ENCODE measurements around the gene EFCAB8. TPM values are rescaled to one million over a fixed set of nuclear protein-coding genes. Genes with fewer than 3 reads are reported as not detected.

The EFCAB8 gene
- total and polyA plus RNA-seq, 4 experiments from 2014 or later, result 1.5 to 1.8 TPM; not detected in 2

- no peak overlapping the region for H3K27ac ChIP-seq (ENCODE audit: low read depth, low read length)
- POLR2A ChIA-PET (ENCODE audit: partially characterized antibody), result interaction anchor here (1.4 kb wide), 1 partner anchor 8 kb away, joined by 3 read pairs; no protein-coding TSS in a partner anchor
- DNase-seq, result no peak
- Mint-ChIP-seq H3K9me3 (peaks cover 0 to 32% (median 18%) of the 10 kb centered on the region in 8 donors), H3K36me3 (peaks cover 9 to 11% of the 10 kb centered on the region in 2 donors), H3K27me3 (no peaks in the 10 kb centered on the region), H3K27ac (peak overlapping the region in 3 of 7 donors; percentile 64 to 83 (median 75)), H3K4me1 (peaks cover 8 to 37% (median 31%) of the 10 kb centered on the region in 4 donors), H3K4me3 (peak overlapping the region in 1 of 8 donors; percentile 20)
- intact Hi-C loops (cut with micrococcal nuclease), result loop anchor here (10.0 kb wide), 2 partner anchors 153 to 443 kb away; no protein-coding TSS in a partner anchor
- H3K4me3 ChIP-seq (ENCODE audit: low read length in 2 of 2), result no peak overlapping the region
- no peaks in the 10 kb centered on the region for H3K36me3 ChIP-seq (ENCODE audit: insufficient read depth, low read length)
- no peaks in the 10 kb centered on the region for H3K27me3 ChIP-seq (ENCODE audit: insufficient read depth, low read length)
- peaks cover 41% of the 10 kb centered on the region for H3K4me1 ChIP-seq (ENCODE audit: insufficient read depth, low read length)
- CTCF ChIA-PET (ENCODE audit: partially characterized antibody), result interaction anchor here (2.3 kb wide), 1 partner anchor 32 kb away, joined by 7 read pairs; no protein-coding TSS in a partner anchor
- peaks cover 0 to 13% of the 10 kb centered on the region in 2 donors for H3K9me3 ChIP-seq (ENCODE audit: control insufficient read depth in 1 of 2, low read length in 2 of 2)
Measured at GRCh38 chr20:32978009-32978335, 119.2 kb downstream of the EFCAB8 start.

GRCh38 chr20:32979201-32979998 lies 120.7 kb downstream of the EFCAB8 start:
- DNase-seq, result no peak
- Mint-ChIP-seq H3K36me3 (peaks cover 3 to 11% of the 10 kb centered on the region in 2 donors), H3K27ac (peak overlapping the region in 5 of 7 donors; percentile 22 to 75 (median 29)), H3K9me3 (peaks cover 0 to 30% (median 18%) of the 10 kb centered on the region in 8 donors), H3K27me3 (no peaks in the 10 kb centered on the region), H3K4me3 (peak overlapping the region in 1 of 8 donors; percentile 5), H3K4me1 (peaks cover 15 to 35% (median 22%) of the 10 kb centered on the region in 4 donors)
- Histone ChIP-seq H3K27me3 (ENCODE audit: insufficient read depth, low read length) (no peaks in the 10 kb centered on the region), H3K36me3 (ENCODE audit: insufficient read depth, low read length) (no peaks in the 10 kb centered on the region), H3K4me3 (ENCODE audit: low read length in 2 of 2) (no peak overlapping the region), H3K9me3 (ENCODE audit: control insufficient read depth in 1 of 2, low read length in 2 of 2) (peaks cover 0 to 13% of the 10 kb centered on the region in 2 donors), H3K4me1 (ENCODE audit: insufficient read depth, low read length) (peaks cover 27% of the 10 kb centered on the region), H3K27ac (ENCODE audit: low read depth, low read length) (no peak overlapping the region)
- POLR2A ChIA-PET (ENCODE audit: partially characterized antibody), result interaction anchor here (1.0 kb wide), 1 partner anchor 12 kb away, joined by 3 read pairs; no protein-coding TSS in a partner anchor
- intact Hi-C loops (cut with micrococcal nuclease), result loop anchor here (10.0 kb wide), 2 partner anchors 155 to 445 kb away; no protein-coding TSS in a partner anchor
- CTCF ChIA-PET (ENCODE audit: partially characterized antibody), result no interaction called here

GRCh38 chr20:32980131-32980941 lies 121.6 kb downstream of the EFCAB8 start:
- peaks cover 25% of the 10 kb centered on the region for H3K4me1 ChIP-seq (ENCODE audit: insufficient read depth, low read length)
- no peak overlapping the region for H3K4me3 Mint-ChIP-seq
- H3K27ac Mint-ChIP-seq, result peak overlapping the region in 2 of 7 donors; percentile 18 to 19
- POLR2A ChIA-PET (ENCODE audit: partially characterized antibody), result no interaction called here
- H3K27me3 Mint-ChIP-seq, result no peaks in the 10 kb centered on the region
- H3K9me3 Mint-ChIP-seq, result peaks cover 0 to 23% (median 15%) of the 10 kb centered on the region in 8 donors
- CTCF ChIA-PET (ENCODE audit: partially characterized antibody), result no interaction called here
- H3K36me3 ChIP-seq (ENCODE audit: insufficient read depth, low read length), result no peaks in the 10 kb centered on the region
- no peaks in the 10 kb centered on the region for H3K27me3 ChIP-seq (ENCODE audit: insufficient read depth, low read length)
- no peak for DNase-seq
- H3K27ac ChIP-seq (ENCODE audit: low read depth, low read length), result no peak overlapping the region
- H3K9me3 ChIP-seq (ENCODE audit: control insufficient read depth in 1 of 2, low read length in 2 of 2), result peaks cover 0 to 13% of the 10 kb centered on the region in 2 donors
- no peak overlapping the region for H3K4me3 ChIP-seq (ENCODE audit: low read length in 2 of 2)
- H3K36me3 Mint-ChIP-seq, result peaks cover 3 to 8% of the 10 kb centered on the region in 2 donors
- intact Hi-C loops (cut with micrococcal nuclease), result no loop called here
- H3K4me1 Mint-ChIP-seq, result peaks cover 11 to 35% (median 18%) of the 10 kb centered on the region in 4 donors

- H3K36me3 ChIP-seq (ENCODE audit: insufficient read depth, low read length), result no peaks in the 10 kb centered on the region
- H3K27ac Mint-ChIP-seq, result peak overlapping the region in 1 of 7 donors; percentile 18
- H3K27ac ChIP-seq (ENCODE audit: low read depth, low read length), result no peak overlapping the region
- no peaks in the 10 kb centered on the region for H3K27me3 ChIP-seq (ENCODE audit: insufficient read depth, low read length)
- intact Hi-C loops (cut with micrococcal nuclease), result no loop called here
- H3K9me3 Mint-ChIP-seq, result peaks cover 0 to 17% (median 11%) of the 10 kb centered on the region in 8 donors
- H3K4me1 ChIP-seq (ENCODE audit: insufficient read depth, low read length), result peaks cover 20% of the 10 kb centered on the region
- H3K9me3 ChIP-seq (ENCODE audit: control insufficient read depth in 1 of 2, low read length in 2 of 2), result peaks cover 0 to 12% of the 10 kb centered on the region in 2 donors
- H3K36me3 Mint-ChIP-seq, result peaks cover 3 to 8% of the 10 kb centered on the region in 2 donors
- CTCF ChIA-PET (ENCODE audit: partially characterized antibody), result interaction anchor here (1.2 kb wide), 1 partner anchor 23 kb away, joined by 3 read pairs; the partner anchor contains the start of gene SUN5
- H3K4me1 Mint-ChIP-seq, result peaks cover 11 to 36% (median 16%) of the 10 kb centered on the region in 4 donors
- no peaks in the 10 kb centered on the region for H3K27me3 Mint-ChIP-seq
- POLR2A ChIA-PET (ENCODE audit: partially characterized antibody), result interaction anchor here (3.2 kb wide), 1 partner anchor 9 kb away, joined by 15 read pairs; no protein-coding TSS in a partner anchor
- DNase-seq, result no peak
- H3K4me3 Mint-ChIP-seq, result no peak overlapping the region
- H3K4me3 ChIP-seq (ENCODE audit: low read length in 2 of 2), result no peak overlapping the region
Measured at GRCh38 chr20:32980990-32981389, 122.3 kb downstream of the EFCAB8 start.

GRCh38 chr20:32982617-32983458 lies 124.1 kb downstream of the EFCAB8 start:
- H3K4me1 ChIP-seq (ENCODE audit: insufficient read depth, low read length), result peaks cover 1% of the 10 kb centered on the region
- intact Hi-C loops (cut with micrococcal nuclease), result no loop called here
- no peak overlapping the region for H3K4me3 ChIP-seq (ENCODE audit: low read length in 2 of 2)
- H3K27ac Mint-ChIP-seq, result peak overlapping the region in 4 of 7 donors; percentile 47 to 81 (median 52)
- H3K4me3 Mint-ChIP-seq, result no peak overlapping the region
- no peak for DNase-seq
- POLR2A ChIA-PET (ENCODE audit: partially characterized antibody), result interaction anchor here (3.2 kb wide), 1 partner anchor 11 kb away, joined by 15 read pairs; no protein-coding TSS in a partner anchor
- no peaks in the 10 kb centered on the region for H3K27me3 Mint-ChIP-seq
- no peaks in the 10 kb centered on the region for H3K36me3 Mint-ChIP-seq
- no peak overlapping the region for H3K27ac ChIP-seq (ENCODE audit: low read depth, low read length)
- no peaks in the 10 kb centered on the region for H3K27me3 ChIP-seq (ENCODE audit: insufficient read depth, low read length)
- H3K4me1 Mint-ChIP-seq, result peaks cover 7 to 23% (median 8%) of the 10 kb centered on the region in 4 donors
- H3K9me3 ChIP-seq (ENCODE audit: control insufficient read depth in 1 of 2, low read length in 2 of 2), result no peaks in the 10 kb centered on the region
- CTCF ChIA-PET (ENCODE audit: partially characterized antibody), result interaction anchor here (1.1 to 2.3 kb wide), 4 partner anchors 10 to 37 kb away, joined by 3 to 9 read pairs (median 4); no protein-coding TSS in a partner anchor
- H3K36me3 ChIP-seq (ENCODE audit: insufficient read depth, low read length), result no peaks in the 10 kb centered on the region
- H3K9me3 Mint-ChIP-seq, result peaks cover 0 to 2% (median 0%) of the 10 kb centered on the region in 8 donors

- H3K27ac Mint-ChIP-seq, result peak overlapping the region in 4 of 7 donors; percentile 16 to 55 (median 49)
- H3K27me3 Mint-ChIP-seq, result no peaks in the 10 kb centered on the region
- Histone ChIP-seq H3K36me3 (ENCODE audit: insufficient read depth, low read length) (no peaks in the 10 kb centered on the region), H3K9me3 (ENCODE audit: control insufficient read depth in 1 of 2, low read length in 2 of 2) (no peaks in the 10 kb centered on the region), H3K27me3 (ENCODE audit: insufficient read depth, low read length) (no peaks in the 10 kb centered on the region), H3K4me1 (ENCODE audit: insufficient read depth, low read length) (no peaks in the 10 kb centered on the region), H3K27ac (ENCODE audit: low read depth, low read length) (no peak overlapping the region), H3K4me3 (ENCODE audit: low read length in 2 of 2) (no peak overlapping the region)
- intact Hi-C loops (cut with micrococcal nuclease), result no loop called here
- H3K4me1 Mint-ChIP-seq, result peaks cover 5 to 19% (median 7%) of the 10 kb centered on the region in 4 donors
- no peak overlapping the region for H3K4me3 Mint-ChIP-seq
- ChIA-PET POLR2A (ENCODE audit: partially characterized antibody) (interaction anchor here (0.6 to 3.2 kb wide), 2 partner anchors 11 to 223 kb away, joined by 3 to 15 read pairs; no protein-coding TSS in a partner anchor), CTCF (ENCODE audit: partially characterized antibody) (interaction anchor here (1.0 to 2.3 kb wide), 4 partner anchors 10 to 38 kb away, joined by 3 to 9 read pairs (median 4); no protein-coding TSS in a partner anchor)
- no peaks in the 10 kb centered on the region for H3K9me3 Mint-ChIP-seq
- DNase-seq, result no peak
- H3K36me3 Mint-ChIP-seq, result no peaks in the 10 kb centered on the region
Measured at GRCh38 chr20:32983459-32984112, 124.9 kb downstream of the EFCAB8 start.
